ENCODE data around the gene ZP3.
"Not testable (repeated sequence)": the region's sequence is repeated elsewhere in the genome, so short reads cannot be mapped to it uniquely, and the experiment has no call there.

ZP3 gene

DNA sequence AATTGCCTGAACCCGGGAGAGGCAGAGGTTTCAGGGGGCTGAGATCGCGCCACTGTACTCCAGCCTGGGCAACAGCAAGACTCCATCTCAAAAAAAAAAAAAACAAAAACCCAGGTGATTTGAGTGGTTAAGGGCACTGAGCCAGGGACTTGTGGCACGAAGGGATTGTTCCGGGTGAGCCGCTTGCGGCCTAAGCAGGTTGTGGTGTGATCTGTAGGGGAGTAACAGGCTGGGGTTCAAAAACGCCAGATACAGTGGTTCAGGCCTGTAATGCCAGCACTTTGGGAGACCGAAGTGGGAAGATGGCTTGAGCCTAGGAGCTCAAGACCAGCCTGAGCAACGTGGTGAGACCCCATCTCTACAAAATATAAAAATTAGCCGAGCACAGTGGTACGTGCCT lies 19.1 kb downstream of the ZP3 start:
- not testable (repeated sequence) for DNase-seq

DNA sequence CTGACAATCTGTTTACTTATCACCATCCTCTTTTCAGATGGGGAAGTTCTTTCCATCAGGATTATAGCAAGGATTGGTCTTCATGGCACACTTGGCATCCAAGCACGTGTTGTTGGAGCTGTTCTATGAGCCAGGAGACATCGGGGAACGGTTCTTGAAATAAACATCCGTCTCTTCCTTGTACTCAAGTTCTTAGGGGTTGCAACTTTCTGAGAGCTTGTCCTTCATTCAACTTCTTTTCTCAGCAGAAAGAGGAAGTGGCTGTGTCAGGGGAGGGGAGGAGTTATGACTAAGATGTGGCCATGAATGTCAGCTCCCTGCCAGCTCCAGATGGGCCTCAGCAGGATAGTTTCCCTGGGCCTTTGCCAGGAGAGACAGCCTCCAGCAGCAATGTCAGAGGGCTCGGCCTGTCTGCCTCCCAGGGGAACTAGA lies 20.8 kb downstream of the ZP3 start:
- DNase-seq: not testable (repeated sequence)

DNA sequence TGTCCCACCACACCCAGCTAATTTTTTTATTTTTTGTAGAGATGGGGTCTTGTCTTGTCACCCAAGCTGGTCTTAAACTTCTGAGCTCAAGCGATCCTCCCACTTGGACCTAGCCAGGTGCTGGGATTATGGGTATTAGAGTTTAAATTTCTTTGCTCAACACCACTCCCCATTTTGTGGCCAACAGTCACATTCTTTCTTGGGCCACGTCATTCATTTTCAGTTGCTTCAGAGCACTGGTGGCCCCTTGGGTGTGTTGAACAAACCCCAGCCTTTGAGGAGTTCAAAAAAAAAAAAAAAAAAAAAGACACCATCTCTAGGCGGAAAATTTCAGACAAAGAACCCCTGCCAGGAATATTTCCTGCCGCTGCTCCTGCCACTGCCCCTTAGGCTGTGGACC lies 32.3 kb downstream of the ZP3 start:
- not testable (repeated sequence) for DNase-seq

DNA sequence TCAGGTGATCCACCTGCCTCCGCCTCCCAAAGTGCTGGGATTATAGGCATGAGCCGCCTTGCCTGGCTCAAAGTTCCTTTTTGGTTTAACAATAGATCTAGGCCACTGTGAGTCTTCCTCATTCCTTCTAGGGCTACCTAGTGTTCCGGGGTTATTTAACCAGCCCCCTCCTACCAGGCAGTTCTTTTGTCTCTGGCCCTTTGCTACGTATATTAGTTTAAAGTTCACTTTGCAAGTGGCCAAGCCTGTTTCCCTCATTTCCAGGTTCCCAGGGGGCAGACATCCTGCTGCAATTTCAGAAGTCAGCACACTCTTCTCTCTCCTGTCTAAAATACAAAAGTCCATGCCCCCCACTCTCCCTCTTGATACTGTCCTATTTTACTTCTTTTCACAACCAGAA lies 33.8 kb downstream of the ZP3 start:
- DNase-seq: not testable (repeated sequence)

DNA sequence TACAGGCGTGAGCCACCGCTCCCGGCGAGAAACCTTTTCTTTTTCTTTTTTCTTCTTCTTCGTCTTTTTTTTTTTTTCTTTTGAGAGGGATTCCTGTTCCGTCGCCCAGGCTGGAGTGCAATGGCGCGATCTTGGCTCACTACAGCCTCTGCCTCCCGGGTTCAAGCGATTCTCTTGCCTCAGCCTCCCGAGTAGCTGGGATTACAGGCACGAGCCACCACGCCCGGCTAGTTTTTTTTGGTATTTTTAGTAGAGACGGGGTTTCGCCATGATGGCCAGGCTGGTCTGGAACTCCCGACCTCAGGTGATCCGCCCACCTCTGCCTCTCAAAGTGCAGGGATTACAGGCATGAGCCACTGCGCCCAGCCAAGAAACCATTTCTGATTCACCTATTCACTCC lies 36.0 kb downstream of the ZP3 start:
- not testable (repeated sequence) for DNase-seq

DNA sequence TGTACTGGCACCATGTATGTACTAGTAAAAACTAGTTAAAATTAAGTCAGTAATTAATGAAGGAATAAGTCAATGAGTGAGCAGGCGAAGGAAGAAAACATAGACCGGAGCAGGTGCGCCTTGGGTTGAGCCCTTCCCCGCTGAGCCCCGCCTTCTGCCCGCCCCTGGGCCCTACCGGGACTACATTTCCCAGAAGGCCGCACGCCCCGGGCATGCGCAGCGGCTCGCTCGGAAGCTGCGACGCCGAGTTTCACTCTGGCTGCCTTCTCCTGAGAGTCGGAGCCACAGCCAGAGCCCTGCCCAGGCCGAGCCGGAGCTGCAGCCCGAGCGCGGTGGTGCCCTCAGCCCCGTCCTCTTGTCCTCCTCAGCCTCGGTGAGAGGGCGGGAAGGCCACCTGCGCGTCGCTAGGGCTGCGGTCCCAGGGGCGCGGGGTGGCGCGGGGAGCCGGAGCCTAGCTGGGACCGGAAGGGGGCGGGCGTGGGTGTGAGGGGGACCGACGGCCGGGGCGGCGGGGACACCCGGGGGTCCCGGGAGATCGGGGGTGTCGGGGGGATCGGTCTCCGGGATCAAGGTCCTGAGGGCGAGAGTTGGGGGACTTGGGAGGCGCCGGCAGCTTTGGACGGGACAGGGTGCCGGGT lies 36.8 kb downstream of the ZP3 start, which contains the start of gene DTX2:
TSS of gene DTX2 (plus strand) at position 246 of the 638 bp plus-strand sequence. CDS start 18,801 bp downstream, outside the sequence.
- not testable (repeated sequence) for DNase-seq

DNA sequence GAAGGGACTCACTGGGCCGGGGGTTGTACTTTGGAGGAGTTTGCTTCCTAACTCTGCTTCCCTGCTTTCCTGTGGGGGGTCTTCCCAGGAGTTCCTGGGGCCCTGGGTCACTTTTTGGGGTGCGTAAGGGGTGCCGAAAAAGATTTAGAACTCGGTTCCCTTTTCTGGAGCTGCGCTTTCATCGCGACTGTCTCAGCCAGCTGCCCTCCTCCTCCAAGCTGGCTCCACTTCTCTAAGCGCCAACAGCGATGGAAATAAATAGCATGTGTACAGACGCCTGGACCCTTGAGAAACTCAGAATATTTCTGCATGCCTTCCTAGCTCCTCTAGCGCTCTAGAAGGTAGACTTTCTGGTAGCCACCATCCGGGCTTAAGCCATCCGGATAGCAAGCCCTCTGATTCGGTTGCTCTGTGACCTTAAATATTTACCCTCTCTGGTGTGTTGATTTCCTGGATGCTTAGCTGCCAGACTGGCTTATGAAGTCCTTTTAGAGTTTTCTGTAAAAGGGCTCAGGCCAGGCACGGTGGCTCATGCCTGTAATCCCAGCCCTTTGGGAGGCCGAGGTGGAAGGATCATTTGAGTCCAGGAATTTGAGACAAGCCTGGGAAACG lies 37.6 kb downstream of the ZP3 start:
- not testable (repeated sequence) for DNase-seq

DNA sequence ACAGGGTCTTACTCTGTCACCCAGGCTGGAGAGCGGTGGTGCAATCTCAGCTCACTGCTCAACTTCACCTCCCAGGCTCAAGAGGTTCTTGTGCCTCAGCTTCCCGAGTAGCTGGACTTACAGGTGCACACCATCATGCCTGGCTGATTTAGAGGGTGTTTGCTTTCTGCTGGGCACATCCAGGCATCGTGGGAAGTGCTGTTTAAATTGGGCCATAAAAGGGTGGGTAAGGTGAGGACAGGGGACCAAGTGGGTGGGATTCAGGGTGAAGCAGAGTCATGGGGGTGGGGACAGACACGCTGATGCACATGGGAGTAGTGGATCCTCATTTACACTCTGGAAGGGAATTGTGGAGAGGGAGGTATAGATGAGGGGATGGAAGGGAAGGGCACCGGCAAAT lies 40.2 kb downstream of the ZP3 start:
- DNase-seq: not testable (repeated sequence)

DNA sequence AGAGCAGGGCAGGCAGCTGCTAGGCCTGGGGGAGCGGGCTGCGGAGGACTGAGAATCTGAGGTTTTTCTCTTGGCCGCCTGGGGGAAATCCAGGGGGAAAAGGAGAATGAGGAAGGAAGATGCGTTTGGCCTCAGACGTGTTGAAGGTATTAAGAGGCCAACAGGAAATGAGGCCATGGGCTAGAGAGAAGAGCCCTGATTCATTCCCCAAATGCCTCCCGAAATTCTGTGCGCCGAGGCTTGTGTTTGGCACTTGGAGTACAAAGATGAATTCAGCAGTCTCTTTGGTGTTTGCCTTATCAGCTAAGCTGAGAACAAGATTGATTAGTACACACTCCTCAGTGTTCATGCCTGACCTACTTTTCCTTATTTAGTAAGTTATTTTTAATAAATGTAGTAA lies 41.2 kb downstream of the ZP3 start:
- DNase-seq: not testable (repeated sequence)

DNA sequence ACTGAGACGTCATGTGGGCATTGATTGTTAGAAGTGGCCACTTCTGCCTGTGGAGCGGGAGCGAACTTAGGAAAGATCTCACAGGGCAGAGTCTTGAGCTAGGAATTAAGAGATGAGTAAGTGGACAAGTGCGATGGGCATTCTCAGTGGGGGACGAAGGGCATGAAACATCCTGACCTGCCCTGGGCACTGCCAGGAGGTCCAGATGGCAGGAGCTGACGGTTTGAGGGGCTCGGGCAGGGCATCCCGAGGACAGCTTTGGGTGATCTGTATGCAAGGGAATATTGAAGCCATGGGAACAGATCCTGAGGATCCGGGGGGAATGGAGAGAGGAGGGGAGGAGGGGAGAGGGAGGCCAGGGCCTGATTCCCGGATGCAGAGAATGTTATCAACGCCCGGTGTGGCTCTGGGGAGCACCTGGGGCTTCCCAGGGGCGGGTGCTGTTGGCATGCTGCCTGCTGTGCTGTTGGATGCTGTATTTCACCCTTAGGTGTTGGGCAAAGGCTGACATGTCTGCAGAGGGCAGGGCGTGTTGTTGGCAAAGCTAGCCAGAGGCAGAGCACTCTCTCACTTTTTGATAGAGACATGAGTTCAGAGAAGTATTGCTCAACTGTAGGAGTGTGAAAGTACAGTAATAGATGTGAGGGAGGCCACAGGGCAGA lies 43.1 kb downstream of the ZP3 start:
- DNase-seq: not testable (repeated sequence)

DNA sequence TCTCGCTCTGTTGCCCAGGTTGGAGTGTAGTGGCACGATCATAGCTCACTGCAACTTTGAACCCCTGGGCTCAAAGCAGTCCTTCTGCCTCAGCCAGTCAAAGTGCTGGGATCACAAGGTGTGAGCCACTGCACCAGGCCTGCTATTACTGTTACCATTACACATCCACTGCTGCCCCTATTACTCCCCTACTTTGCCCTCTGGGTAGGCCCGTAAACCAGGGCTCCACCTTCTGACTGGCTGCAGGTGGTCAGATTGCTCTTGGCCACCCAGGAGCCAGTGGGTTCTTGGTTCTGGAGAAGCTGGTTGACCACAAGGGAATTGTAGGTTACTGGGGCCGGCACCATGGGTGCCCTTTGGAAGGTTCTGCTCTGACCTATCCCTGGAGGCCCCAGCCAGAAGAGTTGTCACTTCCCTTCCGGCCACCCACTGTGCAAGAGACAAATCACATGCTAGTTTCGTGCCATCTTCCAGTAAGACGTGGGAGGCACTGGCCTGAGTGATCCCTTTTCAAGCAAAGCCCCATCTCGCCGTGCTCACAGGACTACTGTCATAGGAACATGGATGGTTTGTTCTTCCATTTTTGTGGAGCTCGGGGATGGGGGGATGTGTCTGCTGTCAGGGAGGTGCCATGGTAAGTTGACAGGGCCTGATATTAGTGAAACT lies 46.9 kb downstream of the ZP3 start:
- not testable (repeated sequence) for DNase-seq

DNA sequence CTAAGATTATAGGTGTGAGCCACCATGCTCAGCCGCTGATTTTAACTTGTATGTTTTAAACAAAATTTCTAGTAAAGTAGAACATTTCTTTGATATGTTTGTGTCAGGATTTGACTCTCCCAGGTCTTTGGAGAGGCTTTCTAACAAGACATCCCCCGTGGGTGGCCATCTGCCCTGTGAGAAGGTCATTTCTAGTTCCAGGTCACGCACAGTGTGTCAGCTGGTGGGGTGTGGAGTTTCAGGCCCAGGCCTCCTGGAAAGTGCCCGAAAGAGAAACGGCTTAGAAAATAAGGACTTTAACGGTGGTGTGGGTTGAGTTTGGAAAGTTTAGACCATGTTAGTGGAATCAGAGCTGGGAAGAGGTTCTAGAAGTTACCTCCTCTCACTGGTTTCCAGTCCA lies 48.3 kb downstream of the ZP3 start:
- DNase-seq: not testable (repeated sequence)

DNA sequence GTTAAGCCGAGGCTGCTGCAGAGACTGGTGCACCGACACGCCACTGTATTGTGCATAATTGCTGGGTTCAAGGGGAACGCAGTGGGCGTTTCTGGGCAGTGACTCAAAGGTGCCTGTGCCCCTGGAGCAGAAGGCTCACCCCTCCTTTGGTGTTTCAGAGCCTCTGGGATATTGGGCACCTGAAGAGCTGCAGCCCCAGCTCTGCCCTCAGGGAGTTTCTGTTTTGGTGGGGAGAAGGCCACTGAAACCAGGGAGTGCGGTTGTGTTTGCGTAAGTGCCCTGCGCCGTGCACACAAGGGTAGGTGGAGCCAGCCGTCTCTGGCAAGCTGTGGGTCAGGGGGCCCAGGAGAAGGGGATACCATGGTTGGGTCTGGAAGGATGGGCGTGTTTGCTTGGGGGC lies 51.5 kb downstream of the ZP3 start:
- not testable (repeated sequence) for DNase-seq

DNA sequence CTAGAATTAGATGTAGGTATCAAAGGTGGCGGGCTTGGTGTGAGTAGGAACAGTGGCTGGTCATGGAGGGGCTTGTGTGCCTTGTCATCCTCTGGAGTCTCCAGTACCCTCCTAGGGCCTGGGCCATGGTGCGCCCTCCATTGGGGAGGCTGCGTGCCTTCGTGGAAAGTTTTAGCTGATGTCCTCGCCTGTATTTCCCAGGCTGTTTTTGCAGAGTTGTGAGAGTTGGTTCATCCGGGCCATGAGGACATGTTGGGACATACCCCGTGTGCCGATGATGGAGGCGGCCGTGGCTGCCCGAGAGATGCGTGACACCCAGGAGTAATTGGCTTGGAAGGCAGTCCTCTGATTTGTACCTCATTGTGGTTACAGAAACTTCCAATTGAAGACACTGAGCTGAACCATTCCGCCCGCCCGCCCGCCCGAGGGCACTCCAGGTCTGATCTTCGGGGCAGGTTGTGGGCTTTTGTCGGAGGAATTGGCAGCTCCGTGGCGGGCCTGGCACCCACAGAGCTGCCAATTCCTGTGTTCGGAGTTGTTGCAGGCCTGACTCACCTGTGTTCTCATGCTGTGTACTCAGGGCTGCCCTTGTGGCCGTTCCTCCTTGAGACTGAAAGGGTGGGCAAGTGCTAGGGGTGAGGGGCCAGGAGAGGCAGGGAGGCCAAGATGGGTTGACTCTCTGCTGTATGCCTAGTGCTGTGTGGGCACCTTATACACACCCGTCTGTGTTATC lies 52.2 kb downstream of the ZP3 start:
- not testable (repeated sequence) for DNase-seq

DNA sequence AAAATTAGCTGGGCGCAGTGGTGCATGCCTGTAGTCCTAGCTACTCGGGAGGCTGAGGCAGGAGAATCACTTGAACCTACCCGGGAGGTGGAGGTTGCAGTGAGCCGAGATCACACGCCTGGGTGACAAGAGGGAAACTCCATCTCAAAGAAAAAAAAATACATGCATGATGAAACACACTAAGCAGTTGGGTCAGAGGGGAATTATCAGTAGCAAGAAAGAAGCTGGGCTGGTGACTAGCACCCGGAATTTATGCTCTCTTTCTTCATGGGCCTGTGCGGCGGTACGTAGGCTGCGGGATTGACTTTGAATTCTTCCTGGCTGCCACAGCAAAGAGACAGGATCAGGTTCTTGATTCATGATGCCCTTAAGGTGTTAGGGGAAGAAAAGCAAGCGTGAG lies 54.9 kb downstream of the ZP3 start:
- DNase-seq: not testable (repeated sequence)

DNA sequence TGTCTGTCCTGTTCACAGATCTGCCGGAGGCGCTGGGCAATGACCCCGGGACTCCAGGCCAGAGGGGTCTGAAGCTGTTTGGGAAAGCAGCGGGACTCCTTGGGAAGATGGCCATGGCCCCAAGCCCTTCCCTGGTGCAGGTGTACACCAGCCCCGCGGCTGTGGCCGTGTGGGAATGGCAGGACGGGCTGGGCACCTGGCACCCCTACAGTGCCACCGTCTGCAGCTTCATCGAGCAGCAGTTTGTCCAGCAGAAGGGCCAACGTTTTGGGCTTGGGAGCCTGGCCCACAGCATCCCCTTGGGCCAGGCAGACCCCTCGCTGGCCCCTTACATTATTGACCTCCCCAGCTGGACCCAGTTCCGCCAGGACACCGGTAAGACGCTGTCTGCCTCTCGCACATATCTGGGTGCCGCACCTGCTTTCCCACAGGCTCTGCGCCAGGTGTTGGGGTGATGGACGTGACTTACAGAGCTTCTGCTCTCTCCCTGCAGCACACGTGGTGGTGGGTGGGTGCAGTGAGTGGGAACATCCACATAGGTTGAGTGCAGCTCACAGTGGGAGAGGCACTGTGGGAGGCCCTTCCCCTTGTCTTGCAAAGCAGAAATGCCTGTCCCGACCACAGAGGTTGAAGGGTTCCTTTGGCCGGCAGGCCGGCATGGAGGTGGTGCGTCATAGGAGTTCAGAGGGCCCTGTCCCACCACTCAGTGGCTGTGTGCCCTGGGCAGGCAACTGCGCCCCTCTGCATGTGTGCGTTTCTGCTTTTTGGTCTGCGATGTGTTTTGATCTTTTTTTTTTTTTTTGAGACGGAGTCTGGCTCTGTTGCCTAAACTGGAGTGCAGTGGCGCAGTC lies 55.9 kb downstream of the ZP3 start:
- not testable (repeated sequence) for DNase-seq

DNA sequence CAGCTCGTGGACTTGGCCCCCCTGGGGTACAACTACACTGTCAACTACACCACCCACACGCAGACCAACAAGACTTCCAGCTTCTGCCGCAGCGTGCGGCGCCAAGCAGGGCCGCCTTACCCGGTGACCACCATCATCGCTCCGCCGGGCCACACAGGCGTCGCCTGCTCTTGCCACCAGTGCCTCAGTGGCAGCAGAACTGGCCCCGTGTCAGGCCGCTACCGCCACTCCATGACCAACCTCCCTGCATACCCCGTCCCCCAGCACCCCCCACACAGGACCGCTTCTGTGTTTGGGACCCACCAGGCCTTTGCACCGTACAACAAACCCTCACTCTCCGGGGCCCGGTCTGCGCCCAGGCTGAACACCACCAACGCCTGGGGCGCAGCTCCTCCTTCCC lies 57.9 kb downstream of the ZP3 start:
- not testable (repeated sequence) for DNase-seq

DNA sequence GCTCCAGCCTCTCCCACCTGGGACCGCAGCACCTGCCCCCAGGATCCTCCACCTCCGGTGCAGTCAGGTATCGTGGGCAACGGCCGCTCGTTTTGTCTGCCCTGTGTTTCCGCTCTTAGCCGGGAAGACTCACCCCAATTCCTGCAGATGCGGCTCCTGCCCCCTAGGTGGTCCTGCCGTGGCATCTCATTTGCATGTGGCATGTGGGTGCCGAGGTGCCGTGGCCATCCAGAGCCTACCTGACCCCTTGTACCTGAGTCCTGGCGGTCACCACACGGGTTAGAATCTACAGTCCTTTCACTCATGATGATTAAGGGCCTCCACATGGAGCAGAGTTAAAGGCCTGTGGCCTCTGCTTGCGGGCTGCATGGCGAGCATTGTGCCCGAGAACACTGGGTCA lies 58.3 kb downstream of the ZP3 start:
- not testable (repeated sequence) for DNase-seq

DNA sequence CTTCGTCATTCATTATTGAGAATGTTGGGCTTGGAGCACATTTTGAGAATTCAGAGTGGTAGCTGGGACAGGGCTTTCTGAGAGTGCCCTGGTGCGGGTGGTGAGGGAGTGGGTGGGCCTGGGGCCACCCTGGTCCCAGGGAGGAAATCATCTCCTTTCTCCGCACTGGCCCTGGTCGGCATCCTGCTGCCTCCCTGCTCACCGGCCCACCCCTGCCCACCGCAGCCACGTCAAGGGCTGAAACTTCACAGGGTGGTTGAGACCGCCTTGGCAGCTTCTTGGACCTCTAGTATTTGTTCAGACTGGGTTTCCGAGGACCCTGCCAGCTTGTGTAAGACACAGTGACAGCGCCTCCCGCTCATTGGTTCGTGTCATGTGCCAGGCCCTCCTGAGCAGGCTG lies 59.7 kb downstream of the ZP3 start:
- DNase-seq: not testable (repeated sequence)

DNA sequence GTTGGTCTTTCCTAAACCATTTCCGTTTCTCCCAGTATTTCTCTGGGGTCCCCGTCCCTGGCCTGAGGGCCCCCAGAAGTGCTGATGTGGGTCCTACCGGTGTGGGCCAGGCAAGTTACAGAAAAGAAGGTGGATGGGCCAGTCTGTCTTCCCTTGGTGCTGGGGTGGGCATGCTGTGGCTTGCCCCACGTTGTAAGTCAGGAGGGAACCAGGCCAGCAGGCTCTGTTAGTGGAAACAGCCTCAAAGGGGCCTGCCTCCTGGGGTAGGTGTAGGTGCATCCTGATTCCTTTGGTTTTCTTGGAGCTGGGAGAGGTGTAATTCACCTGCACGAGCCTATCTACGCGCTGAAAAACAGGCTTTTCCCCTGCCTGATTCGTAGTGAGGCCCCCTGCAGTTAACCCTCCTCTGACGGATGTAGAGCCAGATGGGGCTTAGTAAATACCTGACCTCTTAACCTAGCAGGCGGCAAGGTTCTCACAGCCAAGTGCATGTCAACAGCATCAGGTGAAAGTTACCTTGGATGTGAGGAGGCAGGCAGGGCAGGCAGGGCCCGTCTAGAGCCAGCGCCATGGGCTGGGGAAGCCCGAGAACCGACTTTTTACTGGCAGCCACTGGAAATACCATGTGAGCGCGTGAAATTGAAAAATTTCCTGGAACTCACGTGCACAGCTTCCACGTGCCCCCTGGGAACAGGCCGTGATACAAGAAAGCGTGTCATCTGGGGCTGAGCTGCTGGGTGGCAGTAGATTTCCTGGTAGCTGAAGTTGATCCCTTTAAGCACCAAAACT lies 61.3 kb downstream of the ZP3 start:
- not testable (repeated sequence) for DNase-seq

DNA sequence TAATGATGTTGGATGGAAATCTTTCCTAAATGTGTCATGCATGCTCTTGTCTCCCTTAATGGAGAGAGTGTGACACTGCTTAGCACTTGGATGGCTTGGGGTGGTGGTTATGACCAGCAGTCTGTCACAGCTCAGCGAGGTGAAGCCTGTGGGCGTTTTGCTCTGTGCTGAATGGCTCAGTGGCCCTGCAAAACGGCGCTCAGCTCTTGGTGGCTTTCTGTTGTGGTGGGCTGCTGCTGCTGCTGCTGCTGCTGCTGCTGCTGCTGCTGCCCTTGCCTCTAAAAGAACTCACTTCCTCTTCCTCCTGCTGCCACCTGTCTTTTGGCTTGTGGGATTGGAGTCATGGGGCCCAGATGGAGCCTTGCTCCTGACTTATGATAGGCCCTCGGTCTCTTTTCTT lies 61.9 kb downstream of the ZP3 start:
- not testable (repeated sequence) for DNase-seq

All from stimulated activated naive CD4-positive, alpha-beta T cell treated with Interleukin-2 at 50 U/mL for 16 hours (primary cell).